Measurements from ENCODE around the gene NTSR2. TPM values are rescaled to one million over a fixed set of nuclear protein-coding genes. Genes with fewer than 3 reads are reported as not detected.
"Not testable (repeated sequence)": the region's sequence is repeated elsewhere in the genome, so short reads cannot be mapped to it uniquely, and the experiment has no call there.

The NTSR2 gene
- total RNA-seq, 2 experiments from 2014 or later: not detected

GRCh38 chr2:11665028-11665427, 5.0 kb downstream of the NTSR2 start:
- Mint-ChIP-seq H3K27me3 (peaks cover 10% of the 10 kb centered on the region), H3K27ac (no peak overlapping the region), H3K4me1 (peaks cover 2% of the 10 kb centered on the region), H3K4me3 (no peak overlapping the region), H3K9me3 (peaks cover 6% of the 10 kb centered on the region), H3K36me3 (no peaks in the 10 kb centered on the region)
- no peak for DNase-seq
- no peak for ATAC-seq (ENCODE audit: low read depth)
- POLR2A ChIA-PET: no interaction called here

GRCh38 chr2:11663427-11663826, 6.6 kb downstream of the NTSR2 start:
- ATAC-seq (ENCODE audit: low read depth) (no peak), DNase-seq (no peak)
- no peak overlapping the region for H3K27ac Mint-ChIP-seq
- peaks cover 6% of the 10 kb centered on the region for H3K9me3 Mint-ChIP-seq
- no peak overlapping the region for H3K4me3 Mint-ChIP-seq
- POLR2A ChIA-PET: no interaction called here
- no peaks in the 10 kb centered on the region for H3K4me1 Mint-ChIP-seq
- H3K27me3 Mint-ChIP-seq: peaks cover 3% of the 10 kb centered on the region
- no peaks in the 10 kb centered on the region for H3K36me3 Mint-ChIP-seq

- no peaks in the 10 kb centered on the region for H3K4me1 Mint-ChIP-seq
Measured at GRCh38 chr2:11662882-11663281, 7.1 kb downstream of the NTSR2 start.

GRCh38 chr2:11661891-11662435, 8.0 kb downstream of the NTSR2 start:
- Mint-ChIP-seq H3K36me3 (no peaks in the 10 kb centered on the region), H3K4me3 (no peak overlapping the region), H3K9me3 (peaks cover 6% of the 10 kb centered on the region), H3K4me1 (no peaks in the 10 kb centered on the region), H3K27ac (no peak overlapping the region), H3K27me3 (no peaks in the 10 kb centered on the region)
- DNase-seq: no peak
- POLR2A ChIA-PET: no interaction called here
- ATAC-seq (ENCODE audit: low read depth): no peak

More at GRCh38 chr2:11662882-11663281, 7.1 kb downstream of the NTSR2 start:
- Mint-ChIP-seq H3K27me3 (peaks cover 2% of the 10 kb centered on the region), H3K9me3 (peaks cover 6% of the 10 kb centered on the region), H3K27ac (no peak overlapping the region), H3K36me3 (no peaks in the 10 kb centered on the region), H3K4me3 (no peak overlapping the region)
- ATAC-seq (ENCODE audit: low read depth) (no peak), DNase-seq (no peak)
- POLR2A ChIA-PET: no interaction called here

GRCh38 chr2:11660396-11660795, 9.6 kb downstream of the NTSR2 start:
- POLR2A ChIA-PET; ATAC-seq (ENCODE audit: low read depth); H3K27me3 Mint-ChIP-seq; H3K9me3 Mint-ChIP-seq; H3K36me3 Mint-ChIP-seq; H3K27ac Mint-ChIP-seq; DNase-seq; H3K4me3 Mint-ChIP-seq; H3K4me1 Mint-ChIP-seq: not testable (repeated sequence)

GRCh38 chr2:11659851-11660250, 10.1 kb downstream of the NTSR2 start:
- H3K27me3 Mint-ChIP-seq: no peaks in the 10 kb centered on the region
- H3K4me1 Mint-ChIP-seq: no peaks in the 10 kb centered on the region
- H3K4me3 Mint-ChIP-seq: no peak overlapping the region
- POLR2A ChIA-PET: interaction anchor here (0.5 kb wide), 1 partner anchor 124 kb away, joined by 3 read pairs; no protein-coding TSS in a partner anchor
- H3K27ac Mint-ChIP-seq: no peak overlapping the region
- DNase-seq (no peak), ATAC-seq (ENCODE audit: low read depth) (no peak)
- H3K36me3 Mint-ChIP-seq: no peaks in the 10 kb centered on the region
- H3K9me3 Mint-ChIP-seq: peaks cover 6% of the 10 kb centered on the region

GRCh38 chr2:11659115-11659475, 10.9 kb downstream of the NTSR2 start:
- no peak overlapping the region for H3K27ac Mint-ChIP-seq
- no peaks in the 10 kb centered on the region for H3K27me3 Mint-ChIP-seq
- H3K4me3 Mint-ChIP-seq: no peak overlapping the region
- H3K4me1 Mint-ChIP-seq: no peaks in the 10 kb centered on the region
- no peaks in the 10 kb centered on the region for H3K36me3 Mint-ChIP-seq
- peaks cover 6% of the 10 kb centered on the region for H3K9me3 Mint-ChIP-seq
- no peak for ATAC-seq (ENCODE audit: low read depth)
- DNase-seq: no peak
- POLR2A ChIA-PET: interaction anchor here (0.5 kb wide), 1 partner anchor 125 kb away, joined by 3 read pairs; no protein-coding TSS in a partner anchor

GRCh38 chr2:11658208-11659114, 11.5 kb downstream of the NTSR2 start:
- POLR2A ChIA-PET: no interaction called here
- Mint-ChIP-seq H3K9me3 (peaks cover 4% of the 10 kb centered on the region), H3K27me3 (no peaks in the 10 kb centered on the region), H3K36me3 (no peaks in the 10 kb centered on the region), H3K4me1 (no peaks in the 10 kb centered on the region), H3K4me3 (no peak overlapping the region), H3K27ac (no peak overlapping the region)
- ATAC-seq (ENCODE audit: low read depth): no peak
- no peak for DNase-seq

- no peak overlapping the region for H3K4me3 Mint-ChIP-seq
Measured at GRCh38 chr2:11657646-11658045, 12.3 kb downstream of the NTSR2 start.

GRCh38 chr2:11657195-11657594, 12.8 kb downstream of the NTSR2 start:
- no peak for DNase-seq
- no peaks in the 10 kb centered on the region for H3K36me3 Mint-ChIP-seq

More at GRCh38 chr2:11657646-11658045, 12.3 kb downstream of the NTSR2 start:
- Mint-ChIP-seq H3K9me3 (peaks cover 2% of the 10 kb centered on the region), H3K27ac (no peak overlapping the region), H3K27me3 (peaks cover 3% of the 10 kb centered on the region), H3K4me1 (no peaks in the 10 kb centered on the region), H3K36me3 (no peaks in the 10 kb centered on the region)
- DNase-seq: no peak
- POLR2A ChIA-PET: no interaction called here
- ATAC-seq (ENCODE audit: low read depth): no peak

GRCh38 chr2:11656671-11657101, 13.3 kb downstream of the NTSR2 start:
- no peak for ATAC-seq (ENCODE audit: low read depth)
- Mint-ChIP-seq H3K4me1 (no peaks in the 10 kb centered on the region), H3K9me3 (no peaks in the 10 kb centered on the region), H3K4me3 (no peak overlapping the region), H3K27ac (no peak overlapping the region), H3K36me3 (no peaks in the 10 kb centered on the region), H3K27me3 (peaks cover 3% of the 10 kb centered on the region)
- POLR2A ChIA-PET: no interaction called here
- no peak for DNase-seq

More at GRCh38 chr2:11657195-11657594, 12.8 kb downstream of the NTSR2 start:
- Mint-ChIP-seq H3K4me1 (no peaks in the 10 kb centered on the region), H3K9me3 (peaks cover 1% of the 10 kb centered on the region), H3K27ac (no peak overlapping the region), H3K27me3 (peaks cover 3% of the 10 kb centered on the region), H3K4me3 (no peak overlapping the region)
- no peak for ATAC-seq (ENCODE audit: low read depth)
- POLR2A ChIA-PET: no interaction called here

- no peak overlapping the region for H3K4me3 Mint-ChIP-seq
- ATAC-seq (ENCODE audit: low read depth): no peak
- no peak overlapping the region for H3K27ac Mint-ChIP-seq
- H3K4me1 Mint-ChIP-seq: no peaks in the 10 kb centered on the region
- peaks cover 3% of the 10 kb centered on the region for H3K27me3 Mint-ChIP-seq
- POLR2A ChIA-PET: no interaction called here
- no peaks in the 10 kb centered on the region for H3K9me3 Mint-ChIP-seq
- no peaks in the 10 kb centered on the region for H3K36me3 Mint-ChIP-seq
- no peak for DNase-seq
Measured at GRCh38 chr2:11656252-11656651, 13.7 kb downstream of the NTSR2 start.

GRCh38 chr2:11655495-11655894, 14.5 kb downstream of the NTSR2 start:
- Mint-ChIP-seq H3K36me3 (no peaks in the 10 kb centered on the region), H3K9me3 (no peaks in the 10 kb centered on the region), H3K4me1 (no peaks in the 10 kb centered on the region), H3K27ac (no peak overlapping the region), H3K4me3 (no peak overlapping the region), H3K27me3 (peaks cover 3% of the 10 kb centered on the region)
- POLR2A ChIA-PET: no interaction called here
- DNase-seq (no peak), ATAC-seq (ENCODE audit: low read depth) (no peak)

GRCh38 chr2:11652553-11652952, 17.4 kb downstream of the NTSR2 start:
- Mint-ChIP-seq H3K9me3 (no peaks in the 10 kb centered on the region), H3K4me1 (no peaks in the 10 kb centered on the region), H3K4me3 (no peak overlapping the region), H3K27me3 (peaks cover 15% of the 10 kb centered on the region), H3K27ac (no peak overlapping the region), H3K36me3 (no peaks in the 10 kb centered on the region)
- ATAC-seq (ENCODE audit: low read depth) (no peak), DNase-seq (no peak)
- POLR2A ChIA-PET: no interaction called here
